GM10847 (cell line): Measurements from ENCODE around the gene SLC17A3.

Source experiments
- POLR2A ChIP-seq: IDR thresholded peaks from 2 replicates; pipeline ENCODE4 v1.6.1; 2011; ENCODE audit not compliant: insufficient read length; ENCODE audit errors: extremely low read depth

SLC17A3 gene

DNA sequence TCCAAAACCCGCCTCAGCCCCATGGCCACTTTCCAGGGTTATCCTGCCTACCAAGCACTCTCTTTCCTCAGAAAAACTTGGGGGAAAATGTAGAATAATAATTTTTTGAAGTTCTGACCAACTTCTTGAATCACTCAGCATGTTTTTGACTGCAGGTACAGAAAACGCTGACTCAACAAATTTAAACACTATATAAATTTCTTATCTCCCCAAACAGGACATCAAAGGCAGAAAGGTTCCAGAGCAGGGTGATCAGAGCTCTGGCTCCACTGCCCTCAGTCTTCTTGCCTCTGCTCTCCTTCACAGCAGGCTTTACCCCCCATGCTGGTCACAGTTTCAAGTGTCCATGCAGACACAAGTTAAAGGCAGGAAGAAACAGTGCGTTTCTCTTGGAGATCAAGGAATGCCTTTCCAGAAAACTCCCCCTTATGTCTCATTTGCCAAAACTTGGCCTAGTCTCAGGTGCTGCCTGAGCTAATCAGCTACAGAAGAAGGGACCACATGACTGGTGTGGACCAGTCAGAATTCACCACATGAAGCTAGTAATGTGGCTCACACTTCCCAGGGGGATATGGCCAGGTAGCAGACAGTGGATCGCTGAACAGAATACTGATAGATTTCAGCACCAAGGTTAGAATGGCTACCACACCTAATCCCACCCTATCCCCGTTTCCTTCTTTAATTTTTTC lies 24.4 kb upstream of the SLC17A3 start:
- TF ChIP-seq POLR2A, result no peak

DNA sequence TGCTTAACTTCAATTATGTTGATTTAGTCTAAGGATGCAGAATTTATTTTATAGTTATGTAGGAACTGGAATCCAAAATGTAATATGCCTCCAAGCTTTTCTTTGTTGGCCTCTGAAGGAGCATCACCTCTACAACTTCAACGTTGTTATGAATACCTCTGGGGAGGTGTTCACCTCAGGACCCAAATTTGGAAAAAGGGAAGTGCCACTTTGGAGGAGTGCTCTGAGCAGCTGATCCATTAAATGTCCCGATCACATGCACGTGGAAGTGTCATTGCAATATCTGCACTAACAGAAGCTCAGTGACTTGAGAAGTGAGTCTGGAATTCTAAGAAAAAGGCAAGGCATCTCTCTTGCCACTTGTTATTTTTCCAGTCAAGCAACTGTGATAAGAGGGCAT lies 22.2 kb upstream of the SLC17A3 start:
- TF ChIP-seq POLR2A, result no peak

DNA sequence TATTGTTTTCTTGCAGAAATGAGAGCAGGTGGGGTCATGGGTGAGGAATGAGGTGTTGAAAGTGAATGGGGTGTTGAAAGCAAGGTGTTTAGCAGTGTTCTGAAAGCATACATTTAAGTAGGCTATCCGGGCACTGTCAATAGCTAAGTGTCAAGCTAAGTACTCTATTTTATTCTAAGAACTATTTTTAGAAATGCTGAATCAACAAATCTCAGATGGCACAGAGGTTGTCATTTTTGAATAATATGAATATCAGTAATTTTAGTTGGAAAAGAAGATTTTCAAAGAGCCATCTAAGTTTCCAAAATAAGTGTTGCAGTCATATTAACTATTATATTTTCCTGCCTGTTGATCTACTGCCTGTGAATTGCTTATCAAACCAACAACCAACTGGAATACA lies 21.7 kb upstream of the SLC17A3 start:
- no peak for TF ChIP-seq POLR2A

DNA sequence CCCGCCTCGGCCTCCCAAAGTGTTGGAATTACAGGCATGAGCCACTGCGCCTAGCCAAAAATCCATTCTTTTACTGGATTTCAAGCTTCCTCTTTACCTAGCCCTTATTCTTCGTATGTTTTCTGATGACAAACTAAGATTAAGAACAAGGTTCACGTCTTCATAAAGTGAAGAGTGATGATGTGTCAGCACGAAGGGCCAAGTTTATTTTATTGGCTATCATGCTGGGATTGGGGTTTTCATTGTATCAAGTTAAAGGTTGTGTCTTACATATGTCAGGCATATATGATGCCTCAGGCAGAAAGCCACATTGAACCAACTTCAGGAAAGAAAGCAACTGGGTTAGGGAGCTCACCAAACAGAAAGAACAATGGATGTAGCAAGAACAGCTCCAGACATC lies 19.7 kb upstream of the SLC17A3 start:
- TF ChIP-seq POLR2A, result no peak

DNA sequence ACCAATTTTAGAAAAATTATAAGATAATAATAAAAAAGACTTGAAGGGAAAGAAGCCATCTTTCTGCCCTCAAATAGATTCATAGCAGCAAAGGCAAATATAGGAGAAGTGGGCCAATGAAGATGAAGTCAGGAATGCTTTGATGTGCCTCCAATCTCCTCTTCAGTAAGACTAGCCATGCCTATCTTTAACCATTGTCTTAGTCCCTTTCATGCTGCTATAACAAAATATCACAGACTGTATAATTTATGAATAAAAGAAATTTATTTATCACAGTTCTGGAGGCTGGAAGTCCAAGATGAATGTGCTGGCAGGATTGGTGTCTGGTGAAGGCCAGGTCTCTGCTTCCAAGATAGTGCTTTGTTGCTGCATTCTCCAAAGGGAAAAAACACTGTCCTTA lies 18.8 kb upstream of the SLC17A3 start:
- TF ChIP-seq POLR2A, result no peak

DNA sequence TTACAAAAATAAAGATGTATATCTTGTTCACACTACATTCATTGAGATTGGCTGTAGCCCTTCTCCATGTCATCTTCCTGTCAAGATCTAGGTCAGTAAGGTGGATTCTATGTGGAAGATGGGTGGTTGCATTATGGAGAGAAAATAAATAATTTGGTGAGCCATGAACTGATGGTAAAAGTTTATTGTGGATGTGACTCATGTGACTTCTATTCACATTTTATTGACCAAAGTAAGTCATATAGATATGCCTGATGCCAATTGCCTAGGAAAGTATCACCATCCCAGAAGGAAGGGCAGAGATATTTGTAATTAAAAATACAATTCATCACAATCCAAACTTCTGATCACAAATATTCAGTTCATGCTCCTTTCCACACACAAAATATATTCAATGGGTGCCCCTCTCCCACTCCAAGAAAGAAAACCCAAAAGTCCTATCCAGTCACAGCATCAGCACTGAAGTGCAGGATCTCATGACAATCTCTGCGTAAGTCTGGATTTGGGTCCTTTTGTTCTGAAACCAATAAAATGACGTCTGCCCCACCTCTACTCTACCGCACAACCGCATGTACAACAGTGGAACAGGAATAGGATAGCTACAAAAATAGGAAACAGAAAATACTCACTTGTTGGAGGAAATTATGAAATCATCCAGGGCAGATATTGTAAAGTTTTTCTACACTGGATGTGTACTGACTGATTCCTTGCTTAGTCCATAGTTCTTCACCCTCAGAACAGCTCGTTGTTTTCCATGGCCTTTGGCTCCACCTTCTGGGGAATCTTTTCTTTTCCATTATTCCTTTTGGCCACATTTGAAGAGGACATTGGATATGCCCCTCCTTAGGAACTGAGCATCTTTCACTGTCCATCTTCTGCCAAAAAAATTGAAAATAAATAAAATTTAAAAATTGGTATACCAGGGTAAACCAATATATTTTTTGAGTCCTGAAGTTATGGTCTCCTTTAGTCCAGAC lies 16.1 kb upstream of the SLC17A3 start:
- no peak for TF ChIP-seq POLR2A

DNA sequence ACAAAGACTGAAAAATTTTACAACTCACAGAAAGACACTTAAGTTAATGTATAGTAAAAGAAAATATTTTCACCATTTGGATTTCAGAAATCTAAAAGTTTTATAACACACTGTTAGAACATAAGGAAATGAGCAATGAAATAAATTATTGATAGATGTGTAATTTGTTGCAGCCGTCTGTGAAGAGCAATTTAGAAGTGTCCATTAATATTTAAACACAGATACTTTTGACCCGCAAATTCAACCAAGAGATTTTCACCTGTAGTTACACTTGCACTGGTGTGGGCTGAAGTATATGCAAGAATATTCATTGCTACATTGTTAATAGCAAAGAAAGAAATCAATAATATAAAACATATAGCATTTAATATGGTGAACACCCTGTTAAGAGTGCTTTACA lies 14.6 kb upstream of the SLC17A3 start:
- TF ChIP-seq POLR2A, result no peak

DNA sequence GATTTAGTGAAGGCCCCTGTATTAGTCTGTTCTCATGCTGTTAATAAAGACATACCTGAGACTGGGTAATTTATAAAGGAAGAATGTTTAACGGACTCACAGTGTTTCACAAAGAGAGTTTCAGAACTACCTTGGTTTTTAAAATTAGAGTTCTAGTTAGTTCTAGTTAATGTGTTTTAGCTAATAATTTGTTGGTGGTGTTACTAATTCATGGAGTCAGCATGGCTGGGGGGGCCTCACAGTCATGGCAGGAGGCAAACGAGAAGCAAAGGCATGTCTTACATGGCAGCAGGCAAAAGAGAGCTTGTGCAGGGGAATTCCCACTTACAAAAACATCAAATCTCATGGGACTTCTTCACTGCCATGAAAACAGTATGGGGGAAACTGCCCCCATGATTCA lies 12.0 kb upstream of the SLC17A3 start:
- no peak for TF ChIP-seq POLR2A

DNA sequence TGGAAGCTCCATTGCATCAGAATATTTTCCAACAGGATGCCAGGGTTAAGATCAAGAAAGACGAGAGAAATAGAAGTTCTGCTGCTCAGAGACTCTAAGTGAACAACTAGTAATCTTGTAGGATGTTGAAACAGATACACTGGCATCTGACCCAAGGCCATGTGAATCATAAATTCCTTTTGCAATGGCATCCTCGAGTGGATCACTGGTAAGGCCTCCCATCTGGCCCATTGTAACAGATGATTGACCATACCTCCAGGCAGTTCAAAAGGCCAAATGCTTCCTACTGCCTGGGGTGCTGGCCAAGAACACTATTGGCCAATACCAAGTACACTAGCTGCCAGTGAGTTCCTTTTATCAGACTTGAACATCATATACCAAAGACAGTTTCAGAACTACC lies 9.9 kb upstream of the SLC17A3 start:
- no peak for TF ChIP-seq POLR2A

DNA sequence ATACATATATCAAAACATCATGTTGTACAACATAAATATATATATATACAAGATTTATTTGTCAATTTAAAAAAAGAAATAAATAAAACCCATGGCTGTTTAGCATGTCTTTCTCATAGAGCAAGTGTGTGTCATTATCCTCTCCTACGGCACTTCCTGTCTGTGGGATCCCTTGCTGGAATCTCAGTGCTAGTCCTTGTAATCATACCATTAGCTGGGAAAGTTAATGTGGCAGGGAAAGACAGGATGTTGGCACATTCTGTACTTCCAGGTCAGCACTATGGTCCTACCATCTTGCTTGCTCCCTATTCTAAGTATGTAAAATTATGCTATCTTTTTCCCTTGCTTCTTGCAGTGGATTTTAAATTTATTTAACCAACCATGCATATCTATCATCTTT lies 9.5 kb upstream of the SLC17A3 start:
- no peak for TF ChIP-seq POLR2A

DNA sequence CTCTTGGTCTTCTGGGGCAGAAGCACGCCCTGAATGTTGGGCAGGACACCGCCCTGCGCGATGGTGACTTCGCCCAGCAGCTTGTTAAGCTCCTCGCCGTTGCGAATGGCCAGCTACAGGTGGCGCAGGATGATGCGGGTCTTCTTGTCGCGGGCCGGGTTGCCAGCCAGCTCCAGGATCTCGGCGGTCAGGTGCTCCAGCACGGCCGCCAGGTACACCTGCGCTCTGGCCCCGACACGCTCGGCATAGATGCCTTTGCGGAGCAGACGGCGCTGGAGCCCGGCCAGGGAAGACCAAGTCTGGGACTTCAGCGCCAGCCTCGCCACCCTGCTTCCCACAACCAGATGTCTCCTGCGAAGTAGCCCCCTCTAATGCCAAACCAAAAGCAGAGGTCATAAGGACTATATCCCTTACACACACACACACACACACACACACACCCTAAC lies 8.0 kb upstream of the SLC17A3 start:
- no peak for TF ChIP-seq POLR2A

DNA sequence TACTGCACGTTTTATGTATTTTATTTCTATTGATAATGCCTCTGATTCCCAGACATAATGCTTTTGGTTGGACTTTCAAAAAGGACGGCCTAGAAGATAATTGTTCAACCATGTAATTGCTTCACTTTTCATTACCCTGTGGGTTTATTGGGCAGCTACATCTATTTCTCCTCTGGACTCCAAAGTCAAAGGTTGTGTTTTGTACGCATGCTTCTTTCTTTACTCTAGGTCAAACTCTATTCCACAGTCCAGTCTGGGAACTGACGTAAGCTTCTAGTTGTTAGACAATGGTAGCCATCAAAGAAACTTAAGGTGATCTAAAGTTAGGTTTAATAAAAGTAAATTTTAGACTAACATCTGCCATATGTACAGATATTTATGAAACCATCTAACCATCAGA lies 6.6 kb upstream of the SLC17A3 start:
- TF ChIP-seq POLR2A, result no peak

DNA sequence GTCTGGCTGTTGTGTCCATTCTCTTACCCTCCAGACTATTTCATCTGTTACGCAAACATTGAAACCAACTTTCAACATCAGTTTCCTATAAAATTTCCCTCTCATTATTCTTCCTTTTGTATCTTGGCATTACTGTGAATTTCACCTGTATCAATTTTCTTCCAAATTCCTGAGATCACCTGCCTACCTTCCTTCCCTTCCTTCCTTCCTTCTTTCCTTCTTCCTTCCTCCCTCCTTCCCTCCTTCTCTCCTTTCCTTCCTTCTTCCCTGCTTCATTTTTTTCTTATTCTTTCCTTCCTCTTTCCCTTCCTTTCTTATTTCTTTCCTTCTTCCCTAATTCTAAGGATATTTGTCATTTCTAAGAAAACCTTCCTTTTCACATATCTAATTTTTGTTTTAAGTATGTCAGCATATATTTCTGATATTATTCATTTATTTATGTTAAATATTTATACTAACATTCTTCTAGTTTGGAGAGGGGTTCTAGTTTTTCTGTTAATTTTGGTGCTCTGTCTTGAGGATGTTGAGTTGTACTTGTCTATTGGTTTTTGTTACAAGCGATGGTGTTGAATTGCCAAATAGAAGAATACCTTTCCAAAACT lies 4.8 kb upstream of the SLC17A3 start:
- no peak for TF ChIP-seq POLR2A

DNA sequence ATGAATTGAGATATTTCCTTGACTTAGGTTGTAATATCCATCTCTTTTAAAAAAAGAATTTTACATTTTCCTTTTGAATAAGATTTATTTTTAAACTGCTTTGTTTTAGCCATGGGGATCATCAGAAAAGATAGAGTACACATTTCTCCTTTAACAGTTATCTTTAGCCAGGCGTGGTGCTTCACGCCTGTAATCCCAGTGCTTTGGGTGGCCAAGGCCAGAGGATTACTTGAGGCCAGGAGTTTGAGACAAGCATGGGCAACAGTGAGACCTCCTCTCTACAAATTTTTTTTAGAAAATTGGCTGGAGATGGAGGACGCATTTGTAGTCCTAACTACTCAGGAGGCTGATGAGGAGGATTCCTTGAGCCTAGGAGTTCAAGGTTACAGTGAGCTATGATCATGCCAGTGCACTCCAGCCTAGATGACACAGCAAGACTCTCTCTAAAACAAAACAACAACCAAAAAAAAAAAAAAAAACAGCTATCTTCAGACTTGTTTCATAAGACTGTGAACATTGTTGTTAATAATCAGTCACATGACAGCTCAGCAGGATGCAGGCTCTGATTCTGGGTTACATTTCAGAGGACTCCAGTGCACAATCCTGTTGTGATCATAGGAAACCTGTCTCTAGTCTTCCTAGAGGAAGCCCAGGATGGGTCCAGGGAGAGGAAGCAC lies 2.0 kb upstream of the SLC17A3 start:
- no peak for TF ChIP-seq POLR2A

DNA sequence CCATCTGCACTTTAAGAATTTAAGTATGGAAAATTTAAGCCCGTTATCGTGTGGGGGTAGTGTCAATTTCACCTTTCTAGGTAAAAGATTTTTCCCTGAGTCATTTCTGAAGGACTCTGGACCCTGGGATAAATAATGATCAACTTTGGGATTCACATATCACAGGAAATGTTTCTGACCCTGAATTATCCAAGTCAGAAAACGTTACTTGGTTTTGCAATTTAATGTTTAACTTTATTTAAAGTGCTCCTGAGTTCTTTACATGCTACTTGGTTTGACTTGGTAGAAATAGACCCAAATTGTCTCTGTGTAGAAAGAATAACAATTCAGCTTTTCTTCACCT lies 1.5 kb upstream of the SLC17A3 start:
- TF ChIP-seq POLR2A, result no peak

DNA sequence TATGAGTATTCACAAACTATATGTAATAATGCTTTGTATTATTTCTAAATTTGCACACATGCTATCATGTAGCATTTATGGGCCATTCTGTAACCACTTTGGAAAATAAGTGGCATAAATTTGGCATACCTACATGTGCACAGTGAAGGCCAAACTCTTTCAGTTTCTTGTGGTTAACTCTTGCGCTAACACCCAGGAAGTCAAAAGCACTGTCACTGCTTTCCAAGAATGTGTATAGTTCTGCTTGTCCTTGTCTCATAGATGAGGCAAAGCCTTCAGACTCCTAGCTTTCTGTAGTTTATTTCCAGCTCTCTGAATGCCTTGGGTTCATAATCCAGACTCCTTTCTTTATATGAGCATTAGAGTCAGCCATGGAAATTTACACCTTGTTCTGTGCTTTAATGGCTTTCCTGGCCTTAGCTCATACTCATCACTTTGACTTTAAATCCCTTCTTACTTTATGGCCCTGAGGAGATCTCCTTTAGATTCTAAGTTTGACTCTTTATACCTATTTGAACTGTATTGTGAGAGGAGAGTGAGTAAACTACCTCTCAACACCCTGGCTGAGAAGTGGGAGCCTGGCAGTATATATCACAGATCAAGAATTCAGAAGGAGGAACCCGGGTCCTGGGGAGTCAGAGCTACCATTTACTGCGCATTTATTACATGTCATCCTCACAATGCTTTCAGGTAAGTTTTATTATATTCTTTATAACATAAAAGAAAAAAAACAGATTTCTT lies 949 bp upstream of the SLC17A3 start:
- TF ChIP-seq POLR2A, result no peak
